ELF-1 (cell line): ENCODE measurements around the gene DTWD1.
"Not testable (repeated sequence)": the region's sequence is repeated elsewhere in the genome, so short reads cannot be mapped to it uniquely, and the experiment has no call there.

Experiments
- DNase-seq: peaks from one replicate; pipeline ENCODE4 v3.0.0-alpha.2; 2016; ENCODE audit warnings: low read depth, low spot score

DTWD1 gene

DNA sequence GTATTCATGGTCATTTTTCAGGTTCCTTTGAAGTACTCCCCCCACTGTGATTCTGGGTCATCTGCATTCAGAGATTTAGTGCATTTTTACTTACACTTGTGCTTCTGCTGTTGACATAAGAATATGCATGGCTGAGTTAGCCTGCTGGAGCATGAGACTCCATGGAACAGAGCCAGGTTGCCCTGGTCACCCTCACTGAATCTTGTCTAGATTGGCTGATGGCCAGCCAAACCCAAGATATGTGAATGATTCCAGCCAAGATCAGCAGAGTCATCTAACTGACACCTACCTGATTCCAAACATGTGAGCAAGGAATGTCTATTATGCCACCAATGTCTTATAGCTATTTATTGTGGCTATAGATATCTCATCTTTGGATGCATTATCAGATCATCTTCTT is 25.1 kb downstream of the DTWD1 start:
- DNase-seq, result no peak

DNA sequence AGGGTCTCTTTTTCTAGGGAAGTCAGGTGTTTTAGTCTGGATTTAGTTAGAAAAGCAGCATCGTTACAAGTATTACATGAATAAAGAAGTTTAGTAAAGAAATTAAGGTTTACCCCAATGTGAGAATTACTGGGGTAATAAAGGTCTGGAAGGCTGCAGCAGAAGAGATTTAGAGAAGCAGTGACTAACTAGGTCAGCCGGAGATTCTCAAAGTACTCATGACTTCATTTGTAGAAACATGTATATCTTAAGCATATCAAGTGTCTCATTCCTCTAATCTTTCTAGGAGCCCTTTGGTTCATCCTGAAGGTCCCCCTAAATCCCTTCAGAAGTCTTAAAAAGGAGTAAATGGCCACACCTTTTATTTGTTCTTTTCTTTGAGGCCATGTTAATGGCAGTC is 26.0 kb downstream of the DTWD1 start:
- DNase-seq, result no peak

- DNase-seq, result no peak
These were observed 29.1 kb downstream of the DTWD1 start for GRCh38 chr15:49649987-49650386.

DNA sequence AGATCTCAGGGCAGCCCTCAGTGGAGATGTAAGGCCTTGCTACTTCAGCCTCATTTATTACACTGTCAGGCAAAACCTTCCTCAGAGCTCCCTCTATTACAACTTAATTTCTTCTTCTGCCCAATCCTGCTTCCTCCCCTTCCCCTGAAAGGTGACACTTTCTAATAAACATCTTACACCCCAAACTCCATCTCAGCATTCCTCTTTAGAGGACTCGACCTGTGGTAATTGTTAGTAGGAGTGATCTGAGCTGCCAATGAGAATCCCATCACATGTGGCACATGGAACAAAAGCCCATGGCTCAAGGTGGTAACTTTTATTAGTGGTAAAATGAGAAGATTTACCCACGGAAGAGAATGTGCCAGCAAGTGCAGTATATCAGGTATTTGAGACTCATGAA is 29.8 kb downstream of the DTWD1 start:
- DNase-seq, result no peak

DNA sequence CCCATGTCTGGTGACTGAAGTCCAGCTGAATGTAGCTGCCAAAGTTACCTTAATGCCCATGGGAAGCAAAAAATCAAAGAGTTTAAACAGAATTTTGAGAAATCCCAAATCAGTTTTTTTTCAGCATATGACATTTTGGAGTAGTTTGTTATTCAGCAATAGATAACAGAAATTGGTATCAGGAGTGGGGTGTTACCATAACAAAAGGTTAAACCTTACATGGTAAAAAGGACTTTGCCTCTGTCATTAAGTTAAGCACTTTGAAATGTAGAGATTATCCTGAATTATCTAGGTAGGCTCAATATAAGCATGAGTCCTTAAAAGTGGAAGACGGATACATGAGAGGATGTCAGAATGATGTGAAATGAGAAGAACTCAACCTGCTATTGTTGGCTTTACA is 32.1 kb downstream of the DTWD1 start:
- DNase-seq, result no peak

DNA sequence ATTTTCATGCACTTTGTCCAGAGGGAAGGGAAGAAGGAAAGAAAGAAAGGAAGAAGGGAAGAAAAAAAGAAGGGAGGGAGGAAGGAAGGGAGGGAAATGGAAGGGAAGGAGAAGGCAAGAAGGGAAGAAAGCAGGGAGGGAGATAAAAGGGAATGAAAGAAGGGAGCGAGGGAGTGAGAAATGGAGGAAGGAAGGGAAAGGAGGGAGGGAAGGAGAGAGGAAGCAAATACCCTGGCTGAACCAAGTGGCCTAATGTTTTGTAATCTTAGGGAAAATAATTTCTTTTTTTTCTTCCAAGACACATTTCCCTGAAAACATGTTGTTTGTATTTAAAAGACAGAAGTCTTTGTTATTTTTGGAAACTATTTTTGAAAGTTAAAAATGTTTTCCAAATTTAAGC is 35.9 kb downstream of the DTWD1 start:
- DNase-seq, result no peak

DNA sequence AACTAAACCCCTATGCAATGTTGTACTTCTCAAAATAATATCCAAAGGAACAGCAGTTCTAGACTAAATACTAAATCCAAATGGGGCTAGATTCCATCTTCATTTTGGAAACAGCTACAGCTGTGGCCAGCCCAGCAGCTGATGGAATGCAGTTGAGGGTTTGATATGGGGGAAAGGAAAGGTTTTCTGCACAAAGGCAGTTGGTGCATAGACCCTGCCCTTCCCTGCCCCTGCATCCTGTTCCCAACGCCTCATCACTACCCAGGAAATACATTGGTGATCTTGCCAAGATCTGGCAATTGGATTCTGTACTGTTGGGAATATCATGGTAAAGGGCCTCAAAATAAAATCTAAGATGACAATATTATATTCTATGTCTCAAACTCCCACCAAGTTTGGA is 43.9 kb downstream of the DTWD1 start:
- no peak for DNase-seq

- not testable (repeated sequence) for DNase-seq
These were observed 45.6 kb downstream of the DTWD1 start for GRCh38 chr15:49666486-49666885.

- no peak for DNase-seq
These were observed 48.4 kb downstream of the DTWD1 start for GRCh38 chr15:49669288-49669687.

DNA sequence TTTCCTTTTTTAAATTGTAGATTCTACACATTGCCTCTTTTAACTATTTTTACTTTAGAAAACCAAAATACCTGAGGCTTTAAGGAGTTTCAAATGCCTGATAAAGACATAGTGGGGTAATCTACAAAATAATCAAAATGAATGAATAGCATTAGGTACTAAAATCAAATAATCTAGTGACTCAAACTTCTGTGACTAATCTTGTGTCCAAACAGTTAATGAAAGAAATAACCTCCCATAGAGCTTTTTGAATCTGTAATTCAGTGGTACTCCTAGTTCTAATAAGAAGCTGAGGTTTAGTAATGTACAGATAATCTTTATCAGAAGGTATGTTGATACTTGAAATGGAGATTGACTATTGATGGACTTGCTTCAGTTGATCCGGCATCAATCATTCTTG is 53.0 kb downstream of the DTWD1 start:
- DNase-seq, result no peak

DNA sequence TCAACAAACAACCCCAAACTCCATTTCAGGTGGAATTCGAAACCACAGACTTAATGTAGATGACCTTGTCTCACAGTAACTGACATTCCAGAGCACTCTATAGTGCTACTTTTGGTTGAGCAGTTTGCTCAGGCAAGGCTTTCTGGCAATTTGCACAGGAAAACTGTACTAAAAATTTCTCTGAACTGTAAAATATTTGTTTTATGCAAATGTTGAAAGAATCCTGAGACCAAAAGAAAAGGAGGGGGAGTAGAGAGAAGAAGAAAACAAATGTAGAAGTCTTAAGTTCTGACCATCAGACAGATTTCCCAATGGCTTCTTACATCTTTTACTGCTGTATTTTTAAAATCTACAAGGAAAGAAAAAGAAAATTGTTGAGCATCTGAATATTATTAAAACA is 53.5 kb downstream of the DTWD1 start:
- DNase-seq, result no peak

- DNase-seq, result no peak
These were observed 54.2 kb downstream of the DTWD1 start for GRCh38 chr15:49675041-49675440.

DNA sequence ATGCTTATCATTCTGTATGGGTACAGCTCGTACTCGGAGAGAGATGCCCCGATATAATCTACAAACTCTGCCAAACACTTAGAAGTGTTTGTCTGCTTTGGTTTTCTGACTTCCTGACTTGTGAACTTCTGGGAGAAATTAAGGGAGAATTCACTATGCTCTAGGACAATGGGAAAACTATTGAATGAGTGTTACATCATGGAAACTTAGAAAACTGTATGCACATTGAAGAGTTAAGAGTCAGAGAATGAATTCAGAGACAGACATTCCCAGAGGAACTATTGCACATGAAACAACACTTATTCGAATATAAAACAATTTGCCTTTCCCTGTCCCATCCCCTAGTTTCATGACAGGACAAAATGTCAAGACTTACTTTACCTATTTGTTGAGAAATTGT is 57.8 kb downstream of the DTWD1 start:
- DNase-seq, result no peak

DNA sequence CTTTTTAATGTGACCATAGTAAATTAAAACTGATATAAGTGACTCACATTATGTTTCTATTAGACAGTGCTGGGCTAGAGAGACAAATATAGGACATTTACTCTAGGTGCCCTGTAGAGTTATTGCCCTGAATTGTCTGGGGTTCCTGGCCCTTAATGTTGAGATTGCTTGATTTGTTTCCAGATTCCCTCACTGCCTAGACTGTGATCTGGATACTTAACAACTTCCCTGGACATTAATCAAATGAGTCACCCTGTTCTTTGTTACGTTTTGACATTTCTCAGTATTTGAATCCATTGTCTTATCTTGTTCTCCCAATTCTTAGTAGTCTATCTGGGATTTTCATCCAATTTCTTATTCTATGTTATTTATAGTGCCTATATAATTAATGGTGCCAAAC is 65.8 kb downstream of the DTWD1 start:
- DNase-seq, result no peak

DNA sequence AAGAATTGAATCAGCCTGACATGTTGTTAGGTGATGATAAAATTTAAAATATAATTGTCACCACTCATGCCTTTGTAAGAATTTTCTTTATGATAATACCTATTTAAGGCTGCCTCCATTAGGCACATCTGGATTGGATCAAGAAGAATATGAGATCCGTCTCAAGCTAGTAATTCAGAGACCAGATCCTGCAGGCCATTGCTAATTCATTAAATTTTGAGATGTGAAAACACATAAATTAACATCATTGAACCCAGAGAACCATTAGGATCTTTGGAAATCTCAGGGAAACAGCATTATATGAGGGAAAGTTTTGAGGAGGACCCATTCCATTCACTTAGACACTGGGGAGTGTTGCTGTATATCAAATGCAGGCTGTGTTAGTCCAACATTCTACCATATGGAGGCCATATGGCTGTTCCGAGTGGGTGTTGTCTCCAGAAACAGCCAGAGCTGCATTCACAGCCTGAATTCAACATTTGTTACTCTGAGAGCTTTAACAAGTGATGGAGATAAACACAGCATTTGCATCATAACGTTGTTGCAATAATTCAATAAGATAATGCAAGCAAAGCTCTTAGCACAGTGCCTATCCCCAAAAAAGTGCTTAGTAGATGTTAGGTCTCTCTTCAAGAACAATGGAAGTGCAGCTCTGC is 67.4 kb downstream of the DTWD1 start:
- no peak for DNase-seq

GRCh38 chr15:49692514-49693090 is 71.8 kb downstream of the DTWD1 start:
- no peak for DNase-seq

- DNase-seq, result no peak
These were observed 72.7 kb downstream of the DTWD1 start for GRCh38 chr15:49693498-49693897.

DNA sequence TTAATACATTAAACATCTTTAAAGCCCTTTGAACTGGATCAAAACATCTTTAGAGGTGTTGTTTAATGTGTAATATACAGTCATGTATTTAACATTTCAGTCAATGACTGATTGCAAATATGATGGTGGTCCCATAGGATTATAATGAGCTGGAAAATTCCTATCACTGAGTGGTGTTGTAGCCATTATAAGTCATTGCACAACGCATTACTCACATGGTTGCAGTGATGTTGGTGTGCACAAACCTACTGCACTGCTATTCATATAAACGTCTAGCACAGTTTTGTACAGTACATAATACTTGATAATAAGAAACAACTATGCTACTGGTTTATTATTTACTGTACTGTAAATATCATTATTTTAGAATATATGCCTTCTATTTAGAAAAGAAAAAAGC is 75.6 kb downstream of the DTWD1 start:
- no peak for DNase-seq

GRCh38 chr15:49697121-49697520 is 76.3 kb downstream of the DTWD1 start:
- no peak for DNase-seq

DNA sequence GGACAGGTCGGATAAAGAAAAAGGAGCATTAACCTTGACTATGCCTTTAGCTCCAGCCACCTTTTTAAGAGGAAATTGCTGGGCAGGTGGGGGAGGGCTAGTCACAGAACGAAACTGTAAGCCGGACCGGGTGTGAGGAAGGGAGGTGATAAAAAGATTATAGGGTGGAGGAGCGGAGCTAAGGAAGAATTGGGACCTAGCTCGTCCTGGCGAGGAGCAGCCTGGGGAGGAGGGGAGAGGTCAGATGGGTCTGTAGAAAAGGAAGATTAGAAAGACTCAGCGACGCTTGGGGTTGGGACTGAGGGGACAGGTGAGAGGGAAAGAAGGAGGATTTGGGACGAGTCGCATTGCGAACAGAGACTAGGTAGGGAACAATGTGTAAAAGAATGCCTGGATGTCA is 82.1 kb downstream of the DTWD1 start:
- DNase-seq, result not testable (repeated sequence)
